K562 (cell line): ENCODE measurements around the gene MAGI2. TPM values are rescaled to one million over a fixed set of nuclear protein-coding genes. Genes with fewer than 3 reads are reported as not detected.

Experiments used
- ATAC-seq: fragments of 200-7000 bp; cut with Tn5 transposase; 3 replicates; pipeline ENCODE4 v1.9.1; 2020; ENCODE audit warnings: moderate library complexity
- BruUV-seq: library from RNA; stranded (reverse); fragments of 400-500 nt; replicated peaks from 2 replicates; lab custom pipeline; 2021; lab: Mats Ljungman, UMichigan
- CTCF ChIA-PET: fragments of 300-600 bp; formaldehyde crosslinking; extraction: SDS; loops from one replicate; lab custom pipeline; 2021; ENCODE audit warnings: low intra/inter-chr PET ratio; lab: Yijun Ruan, JAX
- POLR2A ChIA-PET: fragments of 300-600, 350-650 bp; sonication (Branson Sonifier 250); formaldehyde crosslinking; extraction: SDS; loops from one replicate; lab custom pipeline; 2021; ENCODE audit warnings: antibody characterized with exemption, inconsistent platforms; lab: Yijun Ruan, JAX
- DNase-seq, 4 experiments: peaks; one replicate each; pipeline versions ENCODE4 v3.0.0 to v3.0.0-alpha.2; 2011 to 2018; ENCODE audit warnings: low spot score in 3 of 4, mixed read lengths in 3 of 4; ENCODE audit errors: extremely low read depth in 1 of 4
- FAIRE-seq: peaks from 2 replicates; lab custom pipeline; 2011; peaks lifted over from hg19 to GRCh38; lab: Jason Lieb, UNC
- H2AFZ ChIP-seq: 2 replicates; pipeline ENCODE4 v1.6.0; 2011; ENCODE audit warnings: low read depth, low read length, control low read depth, inconsistent platforms
- H3K27ac ChIP-seq: fragments of 200-600 bp; 3 replicates; pipeline ENCODE4 v1.8.0; 2011; ENCODE audit warnings: low read depth, mild to moderate bottlenecking, control low read depth, inconsistent platforms, low read length, moderate library complexity, mixed read lengths; ENCODE audit errors: extremely low read depth
- H3K27me3 ChIP-seq, 2 experiments: fragments of 300-600 bp in 1 of 2; 2 replicates in 1 of 2; 3 replicates in 1 of 2; pipeline versions ENCODE4 v1.6.0 to v1.8.0; 2011; ENCODE audit warnings: inconsistent platforms in 2 of 2, low read length in 2 of 2, mild to moderate bottlenecking in 1 of 2, mixed read lengths in 1 of 2, moderate library complexity in 1 of 2; ENCODE audit not compliant: control insufficient read depth in 2 of 2, insufficient read depth in 2 of 2
- H3K36me3 ChIP-seq: fragments of 300-600 bp; 3 replicates; pipeline ENCODE4 v1.8.0; 2011; ENCODE audit warnings: mild to moderate bottlenecking, low read length, inconsistent platforms; ENCODE audit not compliant: control insufficient read depth, insufficient read depth
- H3K4me1 ChIP-seq, 2 experiments: fragments of 200-600 bp in 1 of 2; replicated peaks in 1 of 2; 2 replicates in 1 of 2; 3 replicates in 1 of 2; pipeline versions ENCODE4 v1.5.1 to v1.8.0; 2011; ENCODE audit warnings: inconsistent platforms in 2 of 2, low read length in 2 of 2, mild to moderate bottlenecking in 1 of 2, mixed read lengths in 1 of 2, moderate library complexity in 1 of 2; ENCODE audit not compliant: control insufficient read depth in 2 of 2, insufficient read depth in 2 of 2
- H3K4me2 ChIP-seq: 2 replicates; pipeline ENCODE4 v1.6.1; 2011; ENCODE audit warnings: low read length, control low read depth, inconsistent platforms, mixed read lengths; ENCODE audit not compliant: insufficient read depth
- H3K4me3 ChIP-seq: fragments of 200-600 bp; sonication (generic), shearing (Covaris generic); 2 replicates; pipeline ENCODE4 v1.5.1; 2016; ENCODE audit warnings: control low read depth, inconsistent platforms
- H3K79me2 ChIP-seq: fragments of 200-600 bp; 3 replicates; pipeline ENCODE4 v1.8.0; 2011; ENCODE audit warnings: low read length, inconsistent platforms; ENCODE audit not compliant: control insufficient read depth, insufficient read depth
- H3K9ac ChIP-seq, 2 experiments: 2 replicates each; pipeline versions ENCODE4 v1.6.0 to v1.6.1; 2011; ENCODE audit warnings: low read depth in 2 of 2, low read length in 2 of 2, control low read depth in 1 of 2, inconsistent platforms in 1 of 2, mild to moderate bottlenecking in 1 of 2, mixed read lengths in 1 of 2; ENCODE audit not compliant: insufficient read depth in 1 of 2
- H3K9me1 ChIP-seq: one replicate; pipeline ENCODE4 v1.6.0; 2011; ENCODE audit warnings: inconsistent platforms, mild to moderate bottlenecking, low read length, moderate library complexity; ENCODE audit not compliant: control insufficient read depth, insufficient read depth
- H3K9me3 ChIP-seq: replicated peaks from 2 replicates; pipeline ENCODE4 v1.5.1; 2011; ENCODE audit warnings: low read depth, low read length, inconsistent platforms; ENCODE audit not compliant: control insufficient read depth, insufficient read depth
- H4K20me1 ChIP-seq: replicated peaks from 2 replicates; pipeline ENCODE4 v1.6.1; 2011; ENCODE audit warnings: low read length, inconsistent platforms, mixed read lengths; ENCODE audit not compliant: control insufficient read depth, insufficient read depth
- CBX3 ChIP-seq, 2 experiments: IDR thresholded peaks; 1 replicate in 1 of 2; 2 replicates in 1 of 2; pipeline ENCODE4 v1.6.1; 2012; ENCODE audit warnings: inconsistent platforms in 2 of 2, low read length in 2 of 2, borderline replicate concordance in 1 of 2, control low read depth in 1 of 2
- CBX5 ChIP-seq: IDR thresholded peaks from 2 replicates; pipeline ENCODE4 v1.6.1; 2014; ENCODE audit warnings: low read depth, borderline replicate concordance
- CREM ChIP-seq: IDR thresholded peaks from 2 replicates; pipeline ENCODE4 v1.6.1; 2014; ENCODE audit warnings: antibody characterized with exemption, low read depth
- EP400 ChIP-seq: fragments of 450-650 bp; IDR thresholded peaks from 2 replicates; pipeline ENCODE4 v1.6.1; 2017; ENCODE audit warnings: antibody characterized with exemption, mild to moderate bottlenecking, moderate library complexity
- ETS2 ChIP-seq: IDR thresholded peaks from 2 replicates; pipeline ENCODE4 v1.6.1; 2016; ENCODE audit warnings: borderline replicate concordance, missing genetic modification characterization, mild to moderate bottlenecking, moderate library complexity, missing compliant biosample characterization; ENCODE audit not compliant: poor library complexity, severe bottlenecking
- ILF3 ChIP-seq: fragments of 450-650 bp; IDR thresholded peaks from 2 replicates; pipeline ENCODE4 v1.6.1; 2018; ENCODE audit warnings: antibody characterized with exemption, mild to moderate bottlenecking, moderate library complexity, borderline replicate concordance
- MLLT1 ChIP-seq, 2 experiments: fragments of 450-650 bp; IDR thresholded peaks; 2 replicates each; pipeline ENCODE4 v1.6.1; 2016
- NFXL1 ChIP-seq: fragments of 450-650 bp; formaldehyde crosslinking; IDR thresholded peaks from 2 replicates; pipeline ENCODE4 v1.4.0; 2021; ENCODE audit warnings: mild to moderate bottlenecking
- PTTG1 ChIP-seq: fragments of 450-650 bp; IDR thresholded peaks from 2 replicates; pipeline ENCODE4 v1.6.1; 2016; ENCODE audit warnings: low read depth, mild to moderate bottlenecking, missing genetic modification characterization, missing compliant biosample characterization
- TAF15 ChIP-seq: fragments of 200-400 bp; formaldehyde crosslinking; IDR thresholded peaks from 2 replicates; pipeline ENCODE4 v1.6.1; 2017; ENCODE audit warnings: mild to moderate bottlenecking, low read depth, low read length, moderate library complexity
- ZNF766 ChIP-seq: fragments of 200-800 bp; sonication (Bioruptor generic); conservative IDR thresholded peaks from 2 replicates; pipeline ENCODE4 v1.6.1; 2016; ENCODE audit warnings: missing genetic modification characterization, missing compliant biosample characterization
- WGBS: fragments of 100-300 bp; shearing (Covaris generic); methylation state at CpG from one replicate; pipeline ENCODE4 v1.1.6; 2016; ENCODE audit warnings: low coverage, mixed read lengths; ENCODE audit not compliant: insufficient coverage; ENCODE audit errors: missing lambda C conversion rate; 5-methylcytosine and 5-hydroxymethylcytosine counted together
- in situ Hi-C: fragments of 300-500 bp; cut with MboI; formaldehyde crosslinking; loops from 4 replicates; pipeline ENCODE4 v1.15.0; 2018; ENCODE audit warnings: inconsistent platforms, mixed read lengths
- intact Hi-C: fragments of 100-400 bp; cut with micrococcal nuclease; formaldehyde crosslinking; loops from 2 replicates; pipeline ENCODE4 v1.14.2; 2022
- polyA plus RNA-seq, 8 experiments: library from polyadenylated mRNA; depleted of rRNA in 4 of 8; stranded (reverse) in 5 of 8; unstranded in 3 of 8; fragments of >200 nt; fragmentation: Nextera tagmentation in 2 of 8; fragmentation: Illumina TruSeq in 1 of 8; extraction: Ambion mirVana in 2 of 8; extraction: Trizol in 1 of 8; gene quantifications; 2 replicates each; pipeline versions ENCODE4 v1.2.1 to v1.2.3, GENCODE V29; 2011 to 2014; ENCODE audit warnings: inconsistent platforms in 1 of 8, missing spikeins in 1 of 8
- total RNA-seq, 7 experiments: library from RNA; depleted of rRNA in 6 of 7; stranded (reverse); fragments of >200 nt in 6 of 7; fragmentation: Illumina TruSeq in 2 of 7; extraction: Trizol in 2 of 7; gene quantifications; 2 replicates each; pipeline versions ENCODE4 v1.2.1 to v1.2.3, GENCODE V29; 2011 to 2021; ENCODE audit warnings: low replicate concordance in 1 of 7
- TF ChIP-seq, protein P1 (sequence below): sonication (generic); formaldehyde crosslinking; IDR thresholded peaks from 2 replicates; pipeline ENCODE4 v1.8.0; 2023; ENCODE audit warnings: mild to moderate bottlenecking, missing genetic modification reagents

Gene MAGI2
- total and polyA plus RNA-seq, 9 of the 15 experiments (the other 6 are each of a cell fraction or from before 2014, with no cell fraction given), result 0.27 to 1.4 (median 0.70) TPM

DNA sequence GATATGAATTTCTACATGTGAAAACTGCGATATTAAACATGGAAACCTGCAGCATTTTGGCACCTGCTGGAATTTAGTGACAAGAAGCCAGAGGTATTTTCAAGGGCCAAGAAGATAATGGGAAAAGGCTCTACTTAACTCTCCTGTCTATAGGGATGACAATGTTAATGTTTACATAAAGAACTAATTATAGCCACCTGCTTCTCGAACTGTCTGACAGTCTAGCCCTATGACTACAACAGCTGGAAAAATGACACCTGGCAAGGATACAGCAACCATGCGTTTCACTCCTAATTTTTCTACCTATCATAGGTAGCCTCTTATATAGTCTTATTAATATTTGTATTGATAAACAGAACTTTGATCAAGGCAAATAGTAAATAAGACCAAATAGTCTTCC, 49.6 kb downstream of the MAGI2 start:
- CTCF ChIA-PET, result no interaction called here
- intact Hi-C loops (no loop called here), in situ Hi-C loops (no loop called here)
- Histone ChIP-seq H3K4me2 (no peak overlapping the region), H3K4me3 (no peak overlapping the region), H3K36me3 (no peaks in the 10 kb centered on the region), H3K9me3 (no peaks in the 10 kb centered on the region), H4K20me1 (no peaks in the 10 kb centered on the region), H3K4me1 (no peaks in the 10 kb centered on the region), H3K9me1 (no peaks in the 10 kb centered on the region), H3K27ac (no peak overlapping the region), H3K9ac (no peak overlapping the region), H2AFZ (no peak overlapping the region), H3K79me2 (no peaks in the 10 kb centered on the region), H3K27me3 (no peaks in the 10 kb centered on the region)
- no peak for TF ChIP-seq NFXL1 (CRISPR knock-in tag)
- no TSS peak for BruUV-seq
- 0% methylated on average over 3 of the region's 3 CpGs for WGBS
- no peak for DNase-seq
- no peak for FAIRE-seq
- POLR2A ChIA-PET, result no interaction called here
- no peak for ATAC-seq

DNA sequence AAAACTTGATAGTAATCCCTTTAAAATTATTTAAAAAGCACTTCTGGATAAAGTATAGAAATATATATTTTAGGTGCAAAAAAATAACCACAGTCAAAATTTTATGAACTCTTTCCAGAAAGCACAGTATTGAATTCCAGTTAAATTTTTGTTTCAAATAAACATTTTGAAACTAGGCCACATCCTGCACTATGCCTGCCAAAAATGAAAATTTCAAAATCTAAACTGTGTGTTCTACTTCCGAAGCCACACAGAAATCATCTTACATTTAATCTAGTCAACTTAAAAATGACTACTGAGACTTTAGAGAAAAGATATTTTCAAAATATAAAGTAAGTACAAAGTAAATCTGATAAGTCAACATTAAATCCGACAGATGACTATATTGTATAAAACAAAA, 50.0 kb downstream of the MAGI2 start:
- no peak overlapping the region for H3K4me2 ChIP-seq
- H3K79me2 ChIP-seq, result no peaks in the 10 kb centered on the region
- ATAC-seq (no peak), FAIRE-seq (no peak), DNase-seq (no peak)
- no peak overlapping the region for H3K27ac ChIP-seq
- no peaks in the 10 kb centered on the region for H3K9me1 ChIP-seq
- ChIA-PET POLR2A (no interaction called here), CTCF (no interaction called here)
- H3K9me3 ChIP-seq, result no peaks in the 10 kb centered on the region
- in situ Hi-C loops (no loop called here), intact Hi-C loops (no loop called here)
- H4K20me1 ChIP-seq, result no peaks in the 10 kb centered on the region
- no peak overlapping the region for H3K4me3 ChIP-seq
- H3K36me3 ChIP-seq, result no peaks in the 10 kb centered on the region
- no peaks in the 10 kb centered on the region for H3K4me1 ChIP-seq
- no peak overlapping the region for H2AFZ ChIP-seq
- 0% methylated on average over 2 of the region's 2 CpGs for WGBS
- H3K9ac ChIP-seq, result no peak overlapping the region
- no peaks in the 10 kb centered on the region for H3K27me3 ChIP-seq
- no TSS peak for BruUV-seq
- TF ChIP-seq CBX5 (no peak), EP400 (no peak), CREM (no peak), ILF3 (no peak), PTTG1 (tag) (no peak), ZNF766 (CRISPR knock-in tag) (no peak), ETS2 (tag) (no peak), TAF15 (no peak), MLLT1 (IDR thresholded peaks at IDR 0.05) (no peak), CBX3 (IDR thresholded peaks at IDR 0.05; ENCODE audit: borderline replicate concordance in 1 of 2, low read length in 2 of 2) (no peak)
- TF ChIP-seq, protein P1, sequence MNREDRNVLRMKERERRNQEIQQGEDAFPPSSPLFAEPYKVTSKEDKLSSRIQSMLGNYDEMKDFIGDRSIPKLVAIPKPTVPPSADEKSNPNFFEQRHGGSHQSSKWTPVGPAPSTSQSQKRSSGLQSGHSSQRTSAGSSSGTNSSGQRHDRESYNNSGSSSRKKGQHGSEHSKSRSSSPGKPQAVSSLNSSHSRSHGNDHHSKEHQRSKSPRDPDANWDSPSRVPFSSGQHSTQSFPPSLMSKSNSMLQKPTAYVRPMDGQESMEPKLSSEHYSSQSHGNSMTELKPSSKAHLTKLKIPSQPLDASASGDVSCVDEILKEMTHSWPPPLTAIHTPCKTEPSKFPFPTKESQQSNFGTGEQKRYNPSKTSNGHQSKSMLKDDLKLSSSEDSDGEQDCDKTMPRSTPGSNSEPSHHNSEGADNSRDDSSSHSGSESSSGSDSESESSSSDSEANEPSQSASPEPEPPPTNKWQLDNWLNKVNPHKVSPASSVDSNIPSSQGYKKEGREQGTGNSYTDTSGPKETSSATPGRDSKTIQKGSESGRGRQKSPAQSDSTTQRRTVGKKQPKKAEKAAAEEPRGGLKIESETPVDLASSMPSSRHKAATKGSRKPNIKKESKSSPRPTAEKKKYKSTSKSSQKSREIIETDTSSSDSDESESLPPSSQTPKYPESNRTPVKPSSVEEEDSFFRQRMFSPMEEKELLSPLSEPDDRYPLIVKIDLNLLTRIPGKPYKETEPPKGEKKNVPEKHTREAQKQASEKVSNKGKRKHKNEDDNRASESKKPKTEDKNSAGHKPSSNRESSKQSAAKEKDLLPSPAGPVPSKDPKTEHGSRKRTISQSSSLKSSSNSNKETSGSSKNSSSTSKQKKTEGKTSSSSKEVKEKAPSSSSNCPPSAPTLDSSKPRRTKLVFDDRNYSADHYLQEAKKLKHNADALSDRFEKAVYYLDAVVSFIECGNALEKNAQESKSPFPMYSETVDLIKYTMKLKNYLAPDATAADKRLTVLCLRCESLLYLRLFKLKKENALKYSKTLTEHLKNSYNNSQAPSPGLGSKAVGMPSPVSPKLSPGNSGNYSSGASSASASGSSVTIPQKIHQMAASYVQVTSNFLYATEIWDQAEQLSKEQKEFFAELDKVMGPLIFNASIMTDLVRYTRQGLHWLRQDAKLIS (CRISPR knock-in tag), result no peak
